ENCODE measurements around the gene DPP6. TPM values are rescaled to one million over a fixed set of nuclear protein-coding genes. Genes with fewer than 3 reads are reported as not detected.
"Not testable (repeated sequence)": the region's sequence is repeated elsewhere in the genome, so short reads cannot be mapped to it uniquely, and the experiment has no call there.

Gene DPP6
- total and polyA plus RNA-seq, 9 of the 15 experiments (the other 6 are each of a cell fraction or from before 2014, with no cell fraction given) = not detected

DNA sequence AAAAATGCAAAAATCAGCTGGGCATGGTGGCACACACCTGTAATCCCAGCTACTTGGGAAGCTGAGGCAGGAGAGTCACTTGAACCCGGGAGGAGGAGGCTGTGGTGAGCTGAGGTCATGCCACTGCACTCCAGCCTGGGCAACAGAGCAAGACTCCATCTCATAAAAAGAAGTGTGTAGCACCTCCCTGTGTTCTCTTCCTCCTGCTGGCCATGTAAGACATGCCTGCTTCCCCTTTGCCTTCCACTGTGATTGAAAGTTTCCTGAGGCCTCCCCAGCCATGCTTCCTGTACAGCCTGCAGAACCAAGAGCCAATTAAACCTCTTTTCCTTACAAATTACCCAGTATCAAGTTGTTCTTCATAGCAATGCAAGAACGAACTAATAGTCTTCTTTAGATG, 870.3 kb downstream of the DPP6 start:
- intact Hi-C loops (cut with micrococcal nuclease); H3K9ac ChIP-seq (ENCODE audit: insufficient read depth in 1 of 2, low read depth in 2 of 2, low read length in 2 of 2); H3K4me1 ChIP-seq (replicated peaks in 1 of 2; ENCODE audit: control insufficient read depth in 2 of 2, insufficient read depth in 2 of 2, low read length in 2 of 2); H3K27ac ChIP-seq (ENCODE audit: extremely low read depth, low read depth, low read length); H3K4me3 ChIP-seq; POLR2A ChIA-PET; H2AFZ ChIP-seq (ENCODE audit: low read depth, low read length); H3K4me2 ChIP-seq (ENCODE audit: insufficient read depth, low read length); H3K9me1 ChIP-seq (ENCODE audit: control insufficient read depth, insufficient read depth, low read length); FAIRE-seq; DNase-seq (ENCODE audit: extremely low read depth in 1 of 4, low spot score in 3 of 4); H3K79me2 ChIP-seq (ENCODE audit: control insufficient read depth, insufficient read depth, low read length); H3K36me3 ChIP-seq (ENCODE audit: control insufficient read depth, insufficient read depth, low read length); H3K9me3 ChIP-seq (replicated peaks; ENCODE audit: control insufficient read depth, insufficient read depth, low read depth, low read length); BruUV-seq (replicated peaks); H4K20me1 ChIP-seq (replicated peaks; ENCODE audit: control insufficient read depth, insufficient read depth, low read length); ATAC-seq: not testable (repeated sequence)
- CTCF ChIA-PET (ENCODE audit: low intra/inter-chr PET ratio) = interaction anchor here (1.1 kb wide), 1 partner anchor 816 kb away, joined by 4 read pairs; no protein-coding TSS in a partner anchor
- peaks cover 9 to 25% of the 10 kb centered on the region in 2 experiments for H3K27me3 ChIP-seq (ENCODE audit: control insufficient read depth in 2 of 2, insufficient read depth in 2 of 2, low read length in 2 of 2)
- in situ Hi-C loops (cut with MboI) = loop anchor here (10.0 kb wide), 1 partner anchor 622 kb away; the partner anchor contains the start of gene CNPY1
- peak; percentile 77; the same call in 1 of the 2 replicates for TF ChIP-seq ZNF431 (CRISPR knock-in tag; IDR thresholded peaks at IDR 0.05)
- 0% methylated on average over 2 of the region's 2 CpGs for WGBS (ENCODE audit: insufficient coverage, low coverage, missing lambda C conversion rate)

DNA sequence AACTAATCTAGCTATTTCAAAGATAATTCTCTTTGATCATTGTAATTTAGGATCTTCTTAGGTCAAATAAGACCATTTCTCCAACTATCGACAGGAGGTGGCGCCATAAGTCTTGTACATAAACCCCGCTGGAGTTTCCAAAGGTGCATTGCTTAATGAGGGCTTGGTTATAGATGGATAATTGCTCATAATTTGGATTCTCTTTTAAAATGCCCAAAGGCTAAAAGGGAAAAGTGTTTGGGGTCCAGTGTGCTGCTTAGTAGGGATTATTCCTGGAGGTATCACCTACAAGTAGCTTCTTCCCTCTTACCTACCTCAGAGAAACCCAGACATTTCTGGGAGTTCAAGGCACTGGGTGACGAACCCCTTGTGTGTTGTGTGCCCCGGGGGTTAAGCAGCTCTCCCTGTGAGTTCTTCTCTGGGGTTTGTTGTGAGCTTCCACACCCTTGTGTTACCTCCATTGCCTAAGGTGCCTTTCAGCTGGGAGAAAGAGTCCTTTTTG, 875.5 kb downstream of the DPP6 start:
- intact Hi-C loops (cut with micrococcal nuclease) = loop anchor here (1.0 to 5.0 kb wide), 5 partner anchors 81 to 840 kb away; no protein-coding TSS in a partner anchor
- ATAC-seq = peak; percentile 87
- no peak for TF ChIP-seq FOXM1 (IDR thresholded peaks at IDR 0.05; ENCODE audit: low read depth)
- TF ChIP-seq FOXM1 (CRISPR knock-in tag; IDR thresholded peaks at IDR 0.05; ENCODE audit: low read depth) = no peak
- no peak for TF ChIP-seq PHTF2 (CRISPR knock-in tag; IDR thresholded peaks at IDR 0.05)
- no peak for TF ChIP-seq ZSCAN29 (IDR thresholded peaks at IDR 0.05)
- TF ChIP-seq OTX1 (CRISPR knock-in tag; IDR thresholded peaks at IDR 0.05) = no peak
- TF ChIP-seq ZNF347 (CRISPR knock-in tag; IDR thresholded peaks at IDR 0.05; ENCODE audit: low read depth) = no peak
- no peak for TF ChIP-seq TBP (optimal IDR thresholded peaks at IDR 0.05; ENCODE audit: low read depth, low read length)
- TF ChIP-seq, protein P1, sequence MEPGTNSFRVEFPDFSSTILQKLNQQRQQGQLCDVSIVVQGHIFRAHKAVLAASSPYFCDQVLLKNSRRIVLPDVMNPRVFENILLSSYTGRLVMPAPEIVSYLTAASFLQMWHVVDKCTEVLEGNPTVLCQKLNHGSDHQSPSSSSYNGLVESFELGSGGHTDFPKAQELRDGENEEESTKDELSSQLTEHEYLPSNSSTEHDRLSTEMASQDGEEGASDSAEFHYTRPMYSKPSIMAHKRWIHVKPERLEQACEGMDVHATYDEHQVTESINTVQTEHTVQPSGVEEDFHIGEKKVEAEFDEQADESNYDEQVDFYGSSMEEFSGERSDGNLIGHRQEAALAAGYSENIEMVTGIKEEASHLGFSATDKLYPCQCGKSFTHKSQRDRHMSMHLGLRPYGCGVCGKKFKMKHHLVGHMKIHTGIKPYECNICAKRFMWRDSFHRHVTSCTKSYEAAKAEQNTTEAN (CRISPR knock-in tag; IDR thresholded peaks at IDR 0.05) = no peak
- TF ChIP-seq POLR3G (IDR thresholded peaks at IDR 0.05; ENCODE audit: extremely low read depth, insufficient read length, insufficient replicate concordance) = no peak
- TF ChIP-seq ZNF766 (CRISPR knock-in tag; conservative IDR thresholded peaks at IDR 0.05) = 0 out of 2 replicates have a peak, but pooled peaks have one; percentile 10
- no peak; the same call in 1 of the 2 replicates for TF ChIP-seq CTBP1 (IDR thresholded peaks at IDR 0.05; ENCODE audit: borderline replicate concordance)
- peak; percentile 73 for TF ChIP-seq CEBPG (CRISPR knock-in tag; IDR thresholded peaks at IDR 0.05)
- peak; percentile 76 to 97 for TF ChIP-seq CEBPG (tag; conservative IDR thresholded peaks at IDR 0.05 in 1 of 2, IDR thresholded peaks at IDR 0.05 in 1 of 2)
- TF ChIP-seq DMBX1 (CRISPR knock-in tag; IDR thresholded peaks at IDR 0.05; ENCODE audit: borderline replicate concordance) = no peak
- TF ChIP-seq ARID2 (IDR thresholded peaks at IDR 0.05) = 0 out of 2 replicates have a peak, but pooled peaks have one; percentile 37

More for the DNA sequence above, 875.5 kb downstream of the DPP6 start:
- H4K20me1 ChIP-seq (replicated peaks; ENCODE audit: control insufficient read depth, insufficient read depth, low read length) = no peaks in the 10 kb centered on the region
- peaks cover 0 to 11% of the 10 kb centered on the region in 2 experiments; a peak in 2 of 5 replicates for H3K27me3 ChIP-seq (ENCODE audit: control insufficient read depth in 2 of 2, insufficient read depth in 2 of 2, low read length in 2 of 2)
- H3K9me1 ChIP-seq (ENCODE audit: control insufficient read depth, insufficient read depth, low read length) = no peaks in the 10 kb centered on the region
- H2AFZ ChIP-seq (ENCODE audit: low read depth, low read length) = peak overlapping the region; percentile 98
- ChIA-PET CTCF (ENCODE audit: low intra/inter-chr PET ratio) (interaction anchor here (0.6 to 2.4 kb wide), 6 partner anchors 25 to 841 kb away, joined by 3 to 32 read pairs (median 6); no protein-coding TSS in a partner anchor), POLR2A (interaction anchor here (0.6 to 2.0 kb wide), 8 partner anchors 19 to 414 kb away, joined by 3 to 7 read pairs (median 4); no protein-coding TSS in a partner anchor)
- H3K27ac ChIP-seq (ENCODE audit: extremely low read depth, low read depth, low read length) = peak overlapping the region; percentile 23
- FAIRE-seq = peak; percentile 92
- BruUV-seq (replicated peaks) = no TSS peak
- in situ Hi-C loops (cut with MboI) = loop anchor here (5.0 to 10.0 kb wide), 2 partner anchors 415 to 617 kb away; partner anchors contain the start of gene CNPY1
- H3K4me1 ChIP-seq (replicated peaks in 1 of 2; ENCODE audit: control insufficient read depth in 2 of 2, insufficient read depth in 2 of 2, low read length in 2 of 2) = peaks cover 6 to 8% of the 10 kb centered on the region in 2 experiments; a peak in 3 of 5 replicates
- WGBS (ENCODE audit: insufficient coverage, low coverage, missing lambda C conversion rate) = 0% methylated on average over 5 of the region's 5 CpGs
- no peaks in the 10 kb centered on the region for H3K79me2 ChIP-seq (ENCODE audit: control insufficient read depth, insufficient read depth, low read length)
- peak overlapping the region; percentile 47 for H3K4me3 ChIP-seq
- peak overlapping the region in 1 of 2 experiments; percentile 40; a peak in 3 of 4 replicates for H3K9ac ChIP-seq (ENCODE audit: insufficient read depth in 1 of 2, low read depth in 2 of 2, low read length in 2 of 2)
- peak overlapping the region; percentile 88 for H3K4me2 ChIP-seq (ENCODE audit: insufficient read depth, low read length)
- no peaks in the 10 kb centered on the region for H3K9me3 ChIP-seq (replicated peaks; ENCODE audit: control insufficient read depth, insufficient read depth, low read depth, low read length)
- DNase-seq (ENCODE audit: extremely low read depth in 1 of 4, low spot score in 3 of 4) = peak; percentile 77 to 92 (median 80)
- H3K36me3 ChIP-seq (ENCODE audit: control insufficient read depth, insufficient read depth, low read length) = no peaks in the 10 kb centered on the region
